ENCODE data around the gene SVOP. TPM values are rescaled to one million over a fixed set of nuclear protein-coding genes. Genes with fewer than 3 reads are reported as not detected.
"Not testable (repeated sequence)": the region's sequence is repeated elsewhere in the genome, so short reads cannot be mapped to it uniquely, and the experiment has no call there.

SVOP gene
- total and polyA plus RNA-seq, 7 donors: 0.23 to 1.1 (median 0.68) TPM; not detected in 2

DNA sequence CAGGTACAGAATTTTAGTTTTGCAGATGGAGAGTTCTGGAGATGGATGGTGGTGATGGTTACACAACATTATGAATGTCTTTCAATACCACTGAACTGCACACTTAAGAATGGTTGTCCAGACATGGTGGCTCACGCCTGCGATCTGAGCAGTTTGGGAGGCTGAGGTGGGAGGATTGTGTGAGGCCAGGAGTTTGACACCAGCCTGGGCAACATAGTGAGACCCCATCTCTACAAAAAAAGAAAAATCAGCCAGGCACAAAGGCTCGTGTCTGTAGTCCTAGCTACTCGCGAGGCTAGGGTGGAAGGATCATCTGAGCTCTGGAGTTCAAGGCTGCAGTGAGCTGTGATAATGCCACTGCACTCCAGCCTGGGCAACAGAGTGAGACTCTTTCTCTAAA, 23.4 kb upstream of the SVOP start:
- 84 to 88% methylated on average over 5 of the region's 5 CpGs for WGBS, 2 donors
- Histone ChIP-seq H3K27me3 (peaks cover 0 to 3% (median 0%) of the 10 kb centered on the region in 3 donors), H3K4me3 (no peak overlapping the region), H3K4me1 (no peaks in the 10 kb centered on the region), H3K9me3 (peaks cover 0 to 5% (median 2%) of the 10 kb centered on the region in 4 donors), H3K27ac (no peak overlapping the region), H3K36me3 (no peaks in the 10 kb centered on the region)
- intact Hi-C loops (cut with DNase I): no loop called here
- DNase-seq: no peak
- no peak for TF ChIP-seq POLR2AphosphoS5 (IDR thresholded peaks at IDR 0.05)
- TF ChIP-seq, protein P1, sequence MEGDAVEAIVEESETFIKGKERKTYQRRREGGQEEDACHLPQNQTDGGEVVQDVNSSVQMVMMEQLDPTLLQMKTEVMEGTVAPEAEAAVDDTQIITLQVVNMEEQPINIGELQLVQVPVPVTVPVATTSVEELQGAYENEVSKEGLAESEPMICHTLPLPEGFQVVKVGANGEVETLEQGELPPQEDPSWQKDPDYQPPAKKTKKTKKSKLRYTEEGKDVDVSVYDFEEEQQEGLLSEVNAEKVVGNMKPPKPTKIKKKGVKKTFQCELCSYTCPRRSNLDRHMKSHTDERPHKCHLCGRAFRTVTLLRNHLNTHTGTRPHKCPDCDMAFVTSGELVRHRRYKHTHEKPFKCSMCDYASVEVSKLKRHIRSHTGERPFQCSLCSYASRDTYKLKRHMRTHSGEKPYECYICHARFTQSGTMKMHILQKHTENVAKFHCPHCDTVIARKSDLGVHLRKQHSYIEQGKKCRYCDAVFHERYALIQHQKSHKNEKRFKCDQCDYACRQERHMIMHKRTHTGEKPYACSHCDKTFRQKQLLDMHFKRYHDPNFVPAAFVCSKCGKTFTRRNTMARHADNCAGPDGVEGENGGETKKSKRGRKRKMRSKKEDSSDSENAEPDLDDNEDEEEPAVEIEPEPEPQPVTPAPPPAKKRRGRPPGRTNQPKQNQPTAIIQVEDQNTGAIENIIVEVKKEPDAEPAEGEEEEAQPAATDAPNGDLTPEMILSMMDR (IDR thresholded peaks at IDR 0.05): no peak
- TF ChIP-seq POLR2A (IDR thresholded peaks at IDR 0.05): no peak
- TF ChIP-seq EP300 (IDR thresholded peaks at IDR 0.05): no peak

- Histone ChIP-seq H3K36me3 (no peaks in the 10 kb centered on the region), H3K4me3 (no peak overlapping the region), H3K27ac (no peak overlapping the region), H3K9me3 (peaks cover 0 to 8% (median 2%) of the 10 kb centered on the region in 4 donors), H3K4me1 (no peaks in the 10 kb centered on the region), H3K27me3 (no peaks in the 10 kb centered on the region)
- TF ChIP-seq EP300 (IDR thresholded peaks at IDR 0.05) (no peak), POLR2A (IDR thresholded peaks at IDR 0.05) (no peak), POLR2AphosphoS5 (IDR thresholded peaks at IDR 0.05) (no peak)
- TF ChIP-seq, protein P1 (IDR thresholded peaks at IDR 0.05): no peak
- WGBS, 2 donors: 0 to 74% methylated on average over 1 of the region's 1 CpG
- DNase-seq: no peak
- intact Hi-C loops (cut with DNase I): no loop called here
Observed at GRCh38 chr12:109036975-109037374, 16.1 kb upstream of the SVOP start.

GRCh38 chr12:109033239-109034196, 12.7 kb upstream of the SVOP start:
- H3K4me1 ChIP-seq: no peaks in the 10 kb centered on the region
- WGBS, 2 donors: 49 to 55% methylated on average over 7 of the region's 7 CpGs
- DNase-seq: no peak
- intact Hi-C loops (cut with DNase I): no loop called here
- TF ChIP-seq EP300 (IDR thresholded peaks at IDR 0.05) (no peak), POLR2AphosphoS5 (IDR thresholded peaks at IDR 0.05) (no peak), POLR2A (IDR thresholded peaks at IDR 0.05) (no peak)
- TF ChIP-seq, protein P1 (IDR thresholded peaks at IDR 0.05): no peak
- H3K27me3 ChIP-seq: no peaks in the 10 kb centered on the region
- no peak overlapping the region for H3K4me3 ChIP-seq
- H3K36me3 ChIP-seq: no peaks in the 10 kb centered on the region
- H3K9me3 ChIP-seq: peaks cover 0 to 2% (median 0%) of the 10 kb centered on the region in 4 donors
- no peak overlapping the region for H3K27ac ChIP-seq

GRCh38 chr12:109029411-109029810, 8.5 kb upstream of the SVOP start:
- Histone ChIP-seq H3K4me3 (no peak overlapping the region), H3K27me3 (no peaks in the 10 kb centered on the region), H3K36me3 (no peaks in the 10 kb centered on the region), H3K27ac (no peak overlapping the region), H3K4me1 (no peaks in the 10 kb centered on the region), H3K9me3 (no peaks in the 10 kb centered on the region)
- no peak for DNase-seq
- 42 to 62% methylated on average over 2 of the region's 2 CpGs for WGBS, 2 donors
- TF ChIP-seq, protein P1 (IDR thresholded peaks at IDR 0.05): no peak
- no peak for TF ChIP-seq POLR2AphosphoS5 (IDR thresholded peaks at IDR 0.05)
- no peak for TF ChIP-seq POLR2A (IDR thresholded peaks at IDR 0.05)
- no peak for TF ChIP-seq EP300 (IDR thresholded peaks at IDR 0.05)
- intact Hi-C loops (cut with DNase I): no loop called here

GRCh38 chr12:109028624-109029023, 7.8 kb upstream of the SVOP start:
- H3K4me3 ChIP-seq; H3K4me1 ChIP-seq; intact Hi-C loops (cut with DNase I); H3K27ac ChIP-seq; H3K27me3 ChIP-seq; H3K36me3 ChIP-seq; H3K9me3 ChIP-seq; DNase-seq: not testable (repeated sequence)
- 47 to 51% methylated on average over 3 of the region's 3 CpGs for WGBS, 2 donors
